Astrocyte (in vitro differentiated cells and primary cell): Measurements from ENCODE around the gene NECTIN1. TPM values are rescaled to one million over a fixed set of nuclear protein-coding genes. Genes with fewer than 3 reads are reported as not detected.

Source experiments
- DNase-seq: peaks from one replicate; pipeline ENCODE4 v3.0.0-alpha.2; 2010; ENCODE audit warnings: low read depth
- FAIRE-seq: peaks from 2 replicates; lab custom pipeline; 2011; peaks lifted over from hg19 to GRCh38; lab: Jason Lieb, UNC
- H2AFZ ChIP-seq: 2 replicates; pipeline ENCODE4 v1.6.0; 2012; ENCODE audit warnings: low read depth, low read length, inconsistent platforms
- H3K27ac ChIP-seq: 2 replicates; pipeline ENCODE4 v1.5.1; 2011; ENCODE audit warnings: low read depth, low read length, inconsistent platforms
- H3K27me3 ChIP-seq: 2 replicates; pipeline ENCODE4 v1.6.0; 2011; ENCODE audit warnings: low read length, inconsistent platforms; ENCODE audit not compliant: insufficient read depth
- H3K36me3 ChIP-seq: 2 replicates; pipeline ENCODE4 v1.5.1; 2011; ENCODE audit warnings: low read length, inconsistent platforms; ENCODE audit not compliant: insufficient read depth
- H3K4me1 ChIP-seq: 2 replicates; pipeline ENCODE4 v1.5.1; 2011; ENCODE audit warnings: low read length, inconsistent platforms; ENCODE audit not compliant: insufficient read depth
- H3K4me2 ChIP-seq: 2 replicates; pipeline ENCODE4 v1.6.0; 2012; ENCODE audit warnings: low read length, inconsistent platforms
- H3K4me3 ChIP-seq: 2 replicates; pipeline ENCODE4 v1.5.1; 2011; ENCODE audit warnings: low read depth, mild to moderate bottlenecking, low read length, inconsistent platforms; ENCODE audit not compliant: insufficient read depth
- H3K79me2 ChIP-seq: 2 replicates; pipeline ENCODE4 v1.6.0; 2012; ENCODE audit warnings: mild to moderate bottlenecking, low read length, inconsistent platforms; ENCODE audit not compliant: insufficient read depth
- H3K9ac ChIP-seq: 2 replicates; pipeline ENCODE4 v1.6.0; 2012; ENCODE audit warnings: mild to moderate bottlenecking, low read length, inconsistent platforms
- H3K9me3 ChIP-seq: 2 replicates; pipeline ENCODE4 v1.5.1; 2012; ENCODE audit warnings: low read depth, mild to moderate bottlenecking, low read length, inconsistent platforms; ENCODE audit not compliant: insufficient read depth
- H4K20me1 ChIP-seq: 2 replicates; pipeline ENCODE4 v1.6.0; 2012; ENCODE audit warnings: low read length, inconsistent platforms; ENCODE audit not compliant: insufficient read depth
- H3K27ac Mint-ChIP-seq: one replicate; pipeline ENCODE4 v1.8.0; 2021; ENCODE audit warnings: mild to moderate bottlenecking, mixed read lengths; ENCODE audit not compliant: unreplicated experiment
- H3K27me3 Mint-ChIP-seq: one replicate; pipeline ENCODE4 v1.8.0; 2021; ENCODE audit warnings: low read depth, mixed read lengths; ENCODE audit not compliant: unreplicated experiment
- H3K36me3 Mint-ChIP-seq: one replicate; pipeline ENCODE4 v1.8.0; 2021; ENCODE audit warnings: low read depth, mixed read lengths; ENCODE audit not compliant: unreplicated experiment
- H3K4me1 Mint-ChIP-seq: one replicate; pipeline ENCODE4 v1.8.0; 2021; ENCODE audit warnings: low read depth, mixed read lengths; ENCODE audit not compliant: unreplicated experiment
- H3K4me3 Mint-ChIP-seq: one replicate; pipeline ENCODE4 v1.8.0; 2021; ENCODE audit warnings: mild to moderate bottlenecking, moderate library complexity, mixed read lengths; ENCODE audit not compliant: unreplicated experiment
- H3K9me3 Mint-ChIP-seq: one replicate; pipeline ENCODE4 v1.8.0; 2021; ENCODE audit warnings: mild to moderate bottlenecking, mixed read lengths; ENCODE audit not compliant: unreplicated experiment
- EZH2 ChIP-seq: IDR thresholded peaks from 2 replicates; pipeline ENCODE4 v1.6.1; 2012; ENCODE audit warnings: mild to moderate bottlenecking, low read length, inconsistent platforms; ENCODE audit not compliant: insufficient read depth
- total RNA-seq: library from RNA; stranded (reverse); gene quantifications from 2 replicates; pipeline ENCODE4 v1.2.1, GENCODE V29; 2021
- TF ChIP-seq, protein P1 (sequence below): IDR thresholded peaks from 2 replicates; pipeline ENCODE4 v1.5.1; 2011; ENCODE audit warnings: low read depth, mild to moderate bottlenecking, inconsistent platforms, low read length, moderate library complexity; ENCODE audit not compliant: insufficient read depth

NECTIN1 gene
- total RNA-seq, 1 donor from 2014 or later = 17.7 TPM

DNA sequence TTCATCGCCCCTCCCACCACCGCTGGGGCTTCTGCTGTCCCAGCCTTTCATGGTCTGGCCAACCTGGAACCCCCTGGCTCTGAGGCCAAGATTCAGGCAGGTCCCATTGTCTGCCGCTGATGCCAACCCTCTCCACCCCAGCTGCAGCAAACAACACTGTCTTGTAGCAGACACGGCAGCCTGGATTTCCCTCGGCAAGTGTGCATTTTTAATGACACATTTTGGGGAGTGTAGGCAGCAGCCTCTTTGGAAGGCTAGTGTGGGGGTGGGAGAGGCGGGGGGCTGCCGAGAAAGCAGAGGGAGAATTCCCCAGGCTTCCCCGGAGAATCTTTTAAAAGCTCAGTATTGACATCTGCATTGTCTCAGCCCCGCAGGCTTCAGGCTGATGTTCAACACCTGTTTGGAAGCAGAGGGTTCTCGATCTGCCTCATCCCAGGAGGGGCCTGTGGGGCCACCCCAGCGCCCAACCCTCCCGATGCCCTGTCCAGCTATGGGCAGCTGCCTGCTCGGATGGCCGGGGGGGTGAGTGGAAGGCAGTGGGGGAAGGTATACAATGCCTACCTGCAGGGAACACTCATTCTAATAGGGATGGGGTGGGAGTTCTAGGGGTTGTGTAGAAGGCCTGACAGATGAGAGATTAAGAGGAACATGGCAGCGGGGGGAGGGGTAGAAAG lies 41.5 kb downstream of the NECTIN1 start:
- no peak overlapping the region for H2AFZ ChIP-seq
- no peaks in the 10 kb centered on the region for H3K36me3 ChIP-seq
- peaks cover 6% of the 10 kb centered on the region for H3K79me2 ChIP-seq
- H3K9ac ChIP-seq = no peak overlapping the region
- no peaks in the 10 kb centered on the region for H3K9me3 ChIP-seq
- no peak overlapping the region for H3K27ac Mint-ChIP-seq
- TF ChIP-seq EZH2 = no peak
- TF ChIP-seq, protein P1, sequence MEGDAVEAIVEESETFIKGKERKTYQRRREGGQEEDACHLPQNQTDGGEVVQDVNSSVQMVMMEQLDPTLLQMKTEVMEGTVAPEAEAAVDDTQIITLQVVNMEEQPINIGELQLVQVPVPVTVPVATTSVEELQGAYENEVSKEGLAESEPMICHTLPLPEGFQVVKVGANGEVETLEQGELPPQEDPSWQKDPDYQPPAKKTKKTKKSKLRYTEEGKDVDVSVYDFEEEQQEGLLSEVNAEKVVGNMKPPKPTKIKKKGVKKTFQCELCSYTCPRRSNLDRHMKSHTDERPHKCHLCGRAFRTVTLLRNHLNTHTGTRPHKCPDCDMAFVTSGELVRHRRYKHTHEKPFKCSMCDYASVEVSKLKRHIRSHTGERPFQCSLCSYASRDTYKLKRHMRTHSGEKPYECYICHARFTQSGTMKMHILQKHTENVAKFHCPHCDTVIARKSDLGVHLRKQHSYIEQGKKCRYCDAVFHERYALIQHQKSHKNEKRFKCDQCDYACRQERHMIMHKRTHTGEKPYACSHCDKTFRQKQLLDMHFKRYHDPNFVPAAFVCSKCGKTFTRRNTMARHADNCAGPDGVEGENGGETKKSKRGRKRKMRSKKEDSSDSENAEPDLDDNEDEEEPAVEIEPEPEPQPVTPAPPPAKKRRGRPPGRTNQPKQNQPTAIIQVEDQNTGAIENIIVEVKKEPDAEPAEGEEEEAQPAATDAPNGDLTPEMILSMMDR = no peak
- H3K27me3 Mint-ChIP-seq = peaks cover 39% of the 10 kb centered on the region
- no peak overlapping the region for H3K4me3 ChIP-seq
- H3K36me3 Mint-ChIP-seq = peaks cover 8% of the 10 kb centered on the region
- no peak overlapping the region for H3K4me2 ChIP-seq
- no peak overlapping the region for H3K27ac ChIP-seq
- FAIRE-seq (no peak), DNase-seq (no peak)
- H3K4me1 Mint-ChIP-seq = peaks cover 9% of the 10 kb centered on the region
- no peak overlapping the region for H3K4me3 Mint-ChIP-seq
- no peaks in the 10 kb centered on the region for H3K27me3 ChIP-seq
- H3K4me1 ChIP-seq = peaks cover 17% of the 10 kb centered on the region
- peaks cover 30% of the 10 kb centered on the region for H4K20me1 ChIP-seq
- H3K9me3 Mint-ChIP-seq = no peaks in the 10 kb centered on the region

DNA sequence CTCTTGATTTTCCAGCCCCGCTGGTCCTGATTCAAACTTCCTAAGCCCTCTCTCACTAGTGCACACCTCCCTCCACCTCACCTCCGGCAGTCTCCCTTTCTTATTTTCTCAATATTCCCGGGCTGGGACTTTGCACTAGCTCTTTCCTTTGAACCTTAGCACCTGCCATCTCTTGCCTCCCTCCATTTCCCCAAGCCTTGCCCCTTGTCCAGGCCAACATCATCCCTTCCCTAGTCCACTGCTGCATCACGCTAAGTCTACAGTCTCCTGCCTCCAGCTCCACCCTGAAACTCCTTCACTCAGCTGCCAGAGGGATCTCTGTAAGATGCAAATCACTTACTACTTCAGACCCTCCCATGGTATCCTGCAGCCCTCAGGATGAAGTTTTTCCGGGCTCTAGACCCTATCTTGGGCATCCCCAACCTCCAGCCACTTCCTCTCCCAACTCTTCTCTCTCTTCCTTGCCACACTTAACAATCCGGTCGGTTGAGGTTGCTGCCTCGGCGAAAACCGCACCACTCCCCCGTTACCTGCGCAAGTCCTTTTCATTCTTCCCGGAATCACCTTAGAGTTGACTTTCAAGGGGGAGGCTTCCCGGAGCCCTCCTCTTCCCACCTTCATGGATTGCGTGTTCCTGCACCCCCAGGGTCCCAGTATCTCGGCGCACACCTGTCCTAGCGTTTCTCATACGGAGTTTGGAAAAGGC lies 42.7 kb downstream of the NECTIN1 start:
- H3K79me2 ChIP-seq = peaks cover 6% of the 10 kb centered on the region
- DNase-seq (no peak), FAIRE-seq (no peak)
- no peak overlapping the region for H3K27ac ChIP-seq
- H2AFZ ChIP-seq = no peak overlapping the region
- Mint-ChIP-seq H3K9me3 (no peaks in the 10 kb centered on the region), H3K4me1 (peaks cover 7% of the 10 kb centered on the region), H3K36me3 (peaks cover 8% of the 10 kb centered on the region), H3K4me3 (no peak overlapping the region), H3K27me3 (peaks cover 43% of the 10 kb centered on the region), H3K27ac (peak overlapping the region; percentile 6)
- H4K20me1 ChIP-seq = peaks cover 22% of the 10 kb centered on the region
- peaks cover 17% of the 10 kb centered on the region for H3K4me1 ChIP-seq
- H3K4me3 ChIP-seq = no peak overlapping the region
- H3K9ac ChIP-seq = no peak overlapping the region
- no peak for TF ChIP-seq EZH2
- H3K4me2 ChIP-seq = no peak overlapping the region
- no peaks in the 10 kb centered on the region for H3K36me3 ChIP-seq
- H3K27me3 ChIP-seq = no peaks in the 10 kb centered on the region
- H3K9me3 ChIP-seq = no peaks in the 10 kb centered on the region

DNA sequence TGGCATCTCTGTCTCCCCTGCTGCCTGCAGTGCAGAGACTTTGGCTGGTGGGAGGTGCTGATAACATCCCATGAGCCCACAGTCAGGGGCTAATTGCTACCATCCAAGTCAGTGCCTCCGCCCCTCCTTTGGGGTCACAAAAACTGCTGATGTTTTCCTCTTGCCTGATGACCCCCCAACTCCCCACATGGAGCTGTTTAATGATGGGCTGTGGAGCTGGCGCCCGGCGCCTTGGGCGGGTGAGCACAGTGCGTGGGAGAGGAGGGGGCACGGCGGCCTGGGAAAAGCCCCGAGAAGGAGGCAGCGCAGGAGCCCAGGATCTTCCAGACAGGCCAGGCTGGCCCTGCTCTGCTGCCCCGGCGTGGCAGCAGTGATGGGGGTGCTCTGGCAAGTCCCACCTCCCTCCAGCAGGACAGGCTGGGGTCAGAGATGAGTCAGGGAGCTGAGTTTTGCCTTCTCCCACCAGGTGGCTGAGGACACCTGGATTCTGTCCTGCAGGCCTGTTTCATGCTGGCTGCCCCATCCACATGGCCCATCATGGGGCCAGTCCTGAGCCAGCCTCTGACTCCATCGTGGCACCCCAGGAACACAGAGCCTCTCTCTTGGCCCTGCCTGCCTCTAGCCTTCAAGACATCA lies 43.8 kb downstream of the NECTIN1 start:
- no peak for DNase-seq
- Mint-ChIP-seq H3K9me3 (no peaks in the 10 kb centered on the region), H3K36me3 (peaks cover 8% of the 10 kb centered on the region), H3K27me3 (peaks cover 46% of the 10 kb centered on the region), H3K4me3 (no peak overlapping the region), H3K27ac (no peak overlapping the region), H3K4me1 (peaks cover 4% of the 10 kb centered on the region)
- Histone ChIP-seq H3K4me1 (peaks cover 17% of the 10 kb centered on the region), H2AFZ (peak overlapping the region; percentile 64), H4K20me1 (peaks cover 16% of the 10 kb centered on the region), H3K79me2 (peaks cover 6% of the 10 kb centered on the region), H3K4me3 (no peak overlapping the region), H3K27ac (no peak overlapping the region), H3K4me2 (no peak overlapping the region), H3K27me3 (no peaks in the 10 kb centered on the region), H3K36me3 (no peaks in the 10 kb centered on the region), H3K9ac (no peak overlapping the region), H3K9me3 (no peaks in the 10 kb centered on the region)
- no peak for TF ChIP-seq EZH2
- TF ChIP-seq, protein P1 = no peak
- FAIRE-seq = no peak
